ENCODE measurements around the gene RAB38. TPM values are rescaled to one million over a fixed set of nuclear protein-coding genes. Genes with fewer than 3 reads are reported as not detected.

Gene RAB38
- total RNA-seq = 3.5 TPM
- 1 to 10 TPM in 5 of 8 donors, under 1 TPM in 3; 0.76 to 3.9 (median 1.5) TPM for polyA plus RNA-seq (ENCODE audit: insufficient read depth in 1 of 8, insufficient read length in 8 of 8, low replicate concordance in 1 of 8)
- long read RNA-seq, donor 1 = 0 reads
- long read RNA-seq, donor 2, partial matches to known transcripts = 0 of 1 reads
- long read RNA-seq, donor 2, other reads (novel, unspliced or antisense) = 0 of 1 reads
- long read RNA-seq, donor 3 = 0 reads
- long read RNA-seq, donor 4 = 0 reads
- long read RNA-seq, donor 5, partial matches to known transcripts = 0 of 2 reads
- long read RNA-seq, donor 5, other reads (novel, unspliced or antisense) = 0 of 2 reads
- long read RNA-seq, donor 6 = 0 reads
- long read RNA-seq, donor 7, partial matches to known transcripts = 0 of 2 reads
- long read RNA-seq, donor 7, other reads (novel, unspliced or antisense) = 0 of 2 reads
- long read RNA-seq, donor 8 = 0 reads
- long read RNA-seq, donor 9 = 0 reads
- long read RNA-seq, donor 10 = 0 reads
- long read RNA-seq, donor 11, partial matches to known transcripts = 0 of 2 reads
- long read RNA-seq, donor 11, other reads (novel, unspliced or antisense) = 0 of 2 reads

GRCh38 chr11:88174709-88175568, at the start of gene RAB38:
TSS of gene RAB38 (minus strand) at chr11:88175443. CDS start at chr11:88175384, 59 bp downstream.
- no peak within 1 kb of the TSS for H3K27ac ChIP-seq (ENCODE audit: low read length)

GRCh38 chr11:88213406-88213805, 38.2 kb upstream of the RAB38 start:
- H3K36me3 ChIP-seq (ENCODE audit: control insufficient read depth, insufficient read depth, low read length) = no peaks in the 10 kb centered on the region
- H3K4me1 ChIP-seq (ENCODE audit: control insufficient read depth, insufficient read depth, low read length) = no peaks in the 10 kb centered on the region
- H3K4me3 ChIP-seq (ENCODE audit: low read length) = no peak overlapping the region

More at GRCh38 chr11:88174709-88175568, at the start of gene RAB38:
- Histone ChIP-seq H3K4me3 (ENCODE audit: low read length) (peak within 1 kb of the TSS; percentile 47), H3K9me3 (replicated peaks; ENCODE audit: control insufficient read depth, low read depth, low read length) (no peaks in the 10 kb centered on the region), H3K36me3 (ENCODE audit: control insufficient read depth, insufficient read depth, low read length) (no peaks in the 10 kb centered on the region), H3K4me1 (ENCODE audit: control insufficient read depth, insufficient read depth, low read length) (peaks cover 17% of the 10 kb centered on the region), H3K27me3 (ENCODE audit: control insufficient read depth, insufficient read depth, low read length) (peaks cover 2% of the 10 kb centered on the region)
- WGBS (ENCODE audit: insufficient coverage) = 2% methylated on average over 34 of the region's 54 CpGs
- peak; percentile 73 for DNase-seq

GRCh38 chr11:88212300-88212699, 37.1 kb upstream of the RAB38 start:
- Histone ChIP-seq H3K9me3 (replicated peaks; ENCODE audit: control insufficient read depth, low read depth, low read length) (no peaks in the 10 kb centered on the region), H3K36me3 (ENCODE audit: control insufficient read depth, insufficient read depth, low read length) (no peaks in the 10 kb centered on the region), H3K27ac (ENCODE audit: low read length) (no peak overlapping the region), H3K4me1 (ENCODE audit: control insufficient read depth, insufficient read depth, low read length) (no peaks in the 10 kb centered on the region), H3K27me3 (ENCODE audit: control insufficient read depth, insufficient read depth, low read length) (no peaks in the 10 kb centered on the region), H3K4me3 (ENCODE audit: low read length) (no peak overlapping the region)
- 40% methylated on average over 1 of the region's 1 CpG for WGBS (ENCODE audit: insufficient coverage)
- peak; percentile 19 for DNase-seq

More at GRCh38 chr11:88213406-88213805, 38.2 kb upstream of the RAB38 start:
- Histone ChIP-seq H3K27me3 (ENCODE audit: control insufficient read depth, insufficient read depth, low read length) (no peaks in the 10 kb centered on the region), H3K9me3 (replicated peaks; ENCODE audit: control insufficient read depth, low read depth, low read length) (no peaks in the 10 kb centered on the region), H3K27ac (ENCODE audit: low read length) (no peak overlapping the region)
- no peak for DNase-seq

- DNase-seq = peak; percentile 33
- WGBS (ENCODE audit: insufficient coverage) = 60% methylated on average over 2 of the region's 2 CpGs
- no peaks in the 10 kb centered on the region for H3K27me3 ChIP-seq (ENCODE audit: control insufficient read depth, insufficient read depth, low read length)
- H3K9me3 ChIP-seq (replicated peaks; ENCODE audit: control insufficient read depth, low read depth, low read length) = no peaks in the 10 kb centered on the region
- H3K36me3 ChIP-seq (ENCODE audit: control insufficient read depth, insufficient read depth, low read length) = no peaks in the 10 kb centered on the region
- H3K4me3 ChIP-seq (ENCODE audit: low read length) = no peak overlapping the region
- no peak overlapping the region for H3K27ac ChIP-seq (ENCODE audit: low read length)
- H3K4me1 ChIP-seq (ENCODE audit: control insufficient read depth, insufficient read depth, low read length) = no peaks in the 10 kb centered on the region
Observed at GRCh38 chr11:88208745-88209144, 33.5 kb upstream of the RAB38 start.

- no peak for DNase-seq
- Histone ChIP-seq H3K27ac (ENCODE audit: low read length) (no peak overlapping the region), H3K36me3 (ENCODE audit: control insufficient read depth, insufficient read depth, low read length) (no peaks in the 10 kb centered on the region), H3K4me3 (ENCODE audit: low read length) (no peak overlapping the region), H3K4me1 (ENCODE audit: control insufficient read depth, insufficient read depth, low read length) (no peaks in the 10 kb centered on the region), H3K27me3 (ENCODE audit: control insufficient read depth, insufficient read depth, low read length) (no peaks in the 10 kb centered on the region), H3K9me3 (replicated peaks; ENCODE audit: control insufficient read depth, low read depth, low read length) (no peaks in the 10 kb centered on the region)
- WGBS (ENCODE audit: insufficient coverage) = 0% methylated on average over 1 of the region's 1 CpG
Observed at GRCh38 chr11:88206751-88207150, 31.5 kb upstream of the RAB38 start.

- Histone ChIP-seq H3K4me3 (ENCODE audit: low read length) (no peak overlapping the region), H3K27ac (ENCODE audit: low read length) (no peak overlapping the region), H3K9me3 (replicated peaks; ENCODE audit: control insufficient read depth, low read depth, low read length) (no peaks in the 10 kb centered on the region), H3K4me1 (ENCODE audit: control insufficient read depth, insufficient read depth, low read length) (no peaks in the 10 kb centered on the region), H3K27me3 (ENCODE audit: control insufficient read depth, insufficient read depth, low read length) (no peaks in the 10 kb centered on the region), H3K36me3 (ENCODE audit: control insufficient read depth, insufficient read depth, low read length) (no peaks in the 10 kb centered on the region)
- DNase-seq = no peak
- WGBS (ENCODE audit: insufficient coverage) = 80% methylated on average over 1 of the region's 3 CpGs
Observed at GRCh38 chr11:88204353-88204752, 29.1 kb upstream of the RAB38 start.

- H3K27me3 ChIP-seq (ENCODE audit: control insufficient read depth, insufficient read depth, low read length) = no peaks in the 10 kb centered on the region
- no peak overlapping the region for H3K27ac ChIP-seq (ENCODE audit: low read length)
- no peaks in the 10 kb centered on the region for H3K36me3 ChIP-seq (ENCODE audit: control insufficient read depth, insufficient read depth, low read length)
- no peaks in the 10 kb centered on the region for H3K4me1 ChIP-seq (ENCODE audit: control insufficient read depth, insufficient read depth, low read length)
- H3K9me3 ChIP-seq (replicated peaks; ENCODE audit: control insufficient read depth, low read depth, low read length) = no peaks in the 10 kb centered on the region
- H3K4me3 ChIP-seq (ENCODE audit: low read length) = no peak overlapping the region
- WGBS (ENCODE audit: insufficient coverage) = 97% methylated on average over 2 of the region's 2 CpGs
- no peak for DNase-seq
Observed at GRCh38 chr11:88203604-88204003, 28.4 kb upstream of the RAB38 start.

GRCh38 chr11:88202498-88202897, 27.3 kb upstream of the RAB38 start:
- no peak for DNase-seq
- Histone ChIP-seq H3K9me3 (replicated peaks; ENCODE audit: control insufficient read depth, low read depth, low read length) (peaks cover 5% of the 10 kb centered on the region), H3K27ac (ENCODE audit: low read length) (no peak overlapping the region), H3K4me3 (ENCODE audit: low read length) (no peak overlapping the region), H3K4me1 (ENCODE audit: control insufficient read depth, insufficient read depth, low read length) (no peaks in the 10 kb centered on the region), H3K36me3 (ENCODE audit: control insufficient read depth, insufficient read depth, low read length) (no peaks in the 10 kb centered on the region), H3K27me3 (ENCODE audit: control insufficient read depth, insufficient read depth, low read length) (no peaks in the 10 kb centered on the region)
- no CpG with 5 or more reads among the region's 1 CpG for WGBS (ENCODE audit: insufficient coverage)

- no peaks in the 10 kb centered on the region for H3K27me3 ChIP-seq (ENCODE audit: control insufficient read depth, insufficient read depth, low read length)
- no peak for DNase-seq
- no peaks in the 10 kb centered on the region for H3K4me1 ChIP-seq (ENCODE audit: control insufficient read depth, insufficient read depth, low read length)
- no peak overlapping the region for H3K4me3 ChIP-seq (ENCODE audit: low read length)
- H3K27ac ChIP-seq (ENCODE audit: low read length) = no peak overlapping the region
- H3K36me3 ChIP-seq (ENCODE audit: control insufficient read depth, insufficient read depth, low read length) = no peaks in the 10 kb centered on the region
- H3K9me3 ChIP-seq (replicated peaks; ENCODE audit: control insufficient read depth, low read depth, low read length) = peaks cover 16% of the 10 kb centered on the region
Observed at GRCh38 chr11:88196393-88196792, 21.1 kb upstream of the RAB38 start.

GRCh38 chr11:88195908-88196307, 20.7 kb upstream of the RAB38 start:
- DNase-seq = no peak
- H3K4me3 ChIP-seq (ENCODE audit: low read length) = no peak overlapping the region
- peaks cover 16% of the 10 kb centered on the region for H3K9me3 ChIP-seq (replicated peaks; ENCODE audit: control insufficient read depth, low read depth, low read length)
- no peaks in the 10 kb centered on the region for H3K36me3 ChIP-seq (ENCODE audit: control insufficient read depth, insufficient read depth, low read length)
- no peak overlapping the region for H3K27ac ChIP-seq (ENCODE audit: low read length)
- no peaks in the 10 kb centered on the region for H3K27me3 ChIP-seq (ENCODE audit: control insufficient read depth, insufficient read depth, low read length)
- no peaks in the 10 kb centered on the region for H3K4me1 ChIP-seq (ENCODE audit: control insufficient read depth, insufficient read depth, low read length)
